Astrocyte of the cerebellum (primary cell): ENCODE results near the gene TSHR.
"Not testable (repeated sequence)": the region's sequence is repeated elsewhere in the genome, so short reads cannot be mapped to it uniquely, and the experiment has no call there.

Experiments
- DNase-seq: peaks from one replicate; pipeline ENCODE4 v3.0.0-alpha.2; 2011; ENCODE audit warnings: low read depth
- H3K4me3 ChIP-seq: 2 replicates; pipeline ENCODE4 v1.5.1; 2011; ENCODE audit warnings: mild to moderate bottlenecking, low read depth, low read length, moderate library complexity
- in situ Hi-C: cut with HindIII; loops from 2 replicates; pipeline ENCODE4 v1.10.0; 2017; ENCODE audit warnings: low sequenced_read_pairs
- TF ChIP-seq, protein P1 (sequence below): IDR thresholded peaks from 2 replicates; pipeline ENCODE4 v1.5.1; 2012; ENCODE audit warnings: low read length, low read depth, moderate library complexity, mild to moderate bottlenecking; ENCODE audit errors: missing control alignments

Gene TSHR

DNA sequence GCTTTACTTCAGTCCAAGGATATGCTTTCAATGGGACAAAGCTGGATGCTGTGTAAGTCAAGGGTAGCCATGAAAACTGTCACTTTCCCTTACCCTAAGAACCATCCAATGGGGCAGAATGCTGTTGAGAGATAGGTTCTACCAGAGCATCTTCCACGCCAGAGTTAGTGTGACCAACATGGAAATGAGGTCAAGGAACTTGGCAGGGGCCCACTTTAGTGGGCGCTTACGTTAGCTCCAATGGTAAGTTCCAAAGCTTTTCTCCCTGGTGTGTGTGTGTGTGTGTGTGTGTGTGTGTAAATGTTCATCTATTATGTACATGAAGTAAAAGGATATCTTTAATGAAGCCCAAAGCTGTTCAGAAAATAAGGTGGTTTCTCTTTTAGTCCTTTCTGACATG lies 141.2 kb downstream of the TSHR start:
- in situ Hi-C loops = no loop called here
- TF ChIP-seq, protein P1, sequence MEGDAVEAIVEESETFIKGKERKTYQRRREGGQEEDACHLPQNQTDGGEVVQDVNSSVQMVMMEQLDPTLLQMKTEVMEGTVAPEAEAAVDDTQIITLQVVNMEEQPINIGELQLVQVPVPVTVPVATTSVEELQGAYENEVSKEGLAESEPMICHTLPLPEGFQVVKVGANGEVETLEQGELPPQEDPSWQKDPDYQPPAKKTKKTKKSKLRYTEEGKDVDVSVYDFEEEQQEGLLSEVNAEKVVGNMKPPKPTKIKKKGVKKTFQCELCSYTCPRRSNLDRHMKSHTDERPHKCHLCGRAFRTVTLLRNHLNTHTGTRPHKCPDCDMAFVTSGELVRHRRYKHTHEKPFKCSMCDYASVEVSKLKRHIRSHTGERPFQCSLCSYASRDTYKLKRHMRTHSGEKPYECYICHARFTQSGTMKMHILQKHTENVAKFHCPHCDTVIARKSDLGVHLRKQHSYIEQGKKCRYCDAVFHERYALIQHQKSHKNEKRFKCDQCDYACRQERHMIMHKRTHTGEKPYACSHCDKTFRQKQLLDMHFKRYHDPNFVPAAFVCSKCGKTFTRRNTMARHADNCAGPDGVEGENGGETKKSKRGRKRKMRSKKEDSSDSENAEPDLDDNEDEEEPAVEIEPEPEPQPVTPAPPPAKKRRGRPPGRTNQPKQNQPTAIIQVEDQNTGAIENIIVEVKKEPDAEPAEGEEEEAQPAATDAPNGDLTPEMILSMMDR = no peak
- DNase-seq = no peak
- H3K4me3 ChIP-seq = no peak overlapping the region

DNA sequence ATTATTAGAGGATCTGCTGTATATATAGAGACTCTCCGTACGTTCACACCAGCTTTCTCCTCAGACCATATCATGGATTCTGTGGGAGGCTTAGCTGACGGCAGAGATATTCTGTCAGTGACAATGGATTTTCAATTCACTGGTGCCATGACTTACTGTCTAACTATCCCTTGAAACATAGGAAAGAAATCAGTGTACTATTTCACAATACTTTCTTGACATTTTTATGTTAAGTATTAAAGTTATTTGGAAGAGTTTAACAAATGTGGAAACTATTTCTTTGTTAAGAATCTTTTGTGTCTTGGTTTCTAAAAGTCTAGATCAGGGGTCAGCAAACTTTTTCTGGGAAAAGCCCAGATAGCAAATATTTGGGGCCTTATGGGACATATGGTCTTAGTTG lies 146.8 kb downstream of the TSHR start:
- H3K4me3 ChIP-seq = no peak overlapping the region
- DNase-seq = no peak
- in situ Hi-C loops = no loop called here
- TF ChIP-seq, protein P1 = no peak

DNA sequence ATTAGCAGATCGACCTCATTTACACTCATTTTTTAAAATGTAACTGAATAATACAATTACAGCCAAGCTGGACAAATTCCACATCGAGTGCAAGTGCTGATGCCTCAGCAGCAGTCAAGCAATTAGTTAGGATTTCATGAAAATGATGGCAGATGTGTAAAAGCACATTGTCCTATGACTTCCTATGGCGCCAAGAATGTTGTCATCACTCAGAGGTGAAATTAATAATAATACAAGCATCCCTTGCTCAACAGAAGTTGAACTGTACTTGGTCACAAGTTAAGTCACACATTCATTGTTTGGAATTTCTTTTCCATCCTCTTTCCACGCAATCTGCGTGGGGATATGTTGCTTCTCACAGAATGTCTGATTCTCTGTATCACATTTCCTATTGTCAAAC lies 148.0 kb downstream of the TSHR start:
- in situ Hi-C loops = no loop called here
- DNase-seq = no peak
- TF ChIP-seq, protein P1 = no peak
- H3K4me3 ChIP-seq = no peak overlapping the region

DNA sequence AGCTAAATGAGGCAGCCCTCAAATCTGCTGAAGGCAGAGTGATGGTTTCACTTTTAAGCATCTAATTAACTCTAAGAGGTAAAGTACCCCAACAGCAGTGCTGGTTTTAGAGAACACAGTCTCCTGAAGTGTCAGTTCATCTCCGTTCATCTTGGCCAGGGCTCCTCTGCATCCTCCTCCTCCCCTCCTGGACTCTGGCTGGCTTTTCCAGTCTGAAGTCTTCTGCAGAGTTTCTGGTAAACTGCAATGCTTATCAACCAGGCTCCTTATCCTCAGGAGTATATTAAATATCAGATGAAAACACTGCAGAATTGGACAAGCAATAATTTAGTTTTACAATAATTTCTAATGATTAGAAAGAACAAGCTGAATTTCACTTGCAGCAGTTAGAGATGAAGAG lies 150.0 kb downstream of the TSHR start:
- DNase-seq = no peak
- in situ Hi-C loops = no loop called here
- TF ChIP-seq, protein P1 = no peak
- H3K4me3 ChIP-seq = no peak overlapping the region

DNA sequence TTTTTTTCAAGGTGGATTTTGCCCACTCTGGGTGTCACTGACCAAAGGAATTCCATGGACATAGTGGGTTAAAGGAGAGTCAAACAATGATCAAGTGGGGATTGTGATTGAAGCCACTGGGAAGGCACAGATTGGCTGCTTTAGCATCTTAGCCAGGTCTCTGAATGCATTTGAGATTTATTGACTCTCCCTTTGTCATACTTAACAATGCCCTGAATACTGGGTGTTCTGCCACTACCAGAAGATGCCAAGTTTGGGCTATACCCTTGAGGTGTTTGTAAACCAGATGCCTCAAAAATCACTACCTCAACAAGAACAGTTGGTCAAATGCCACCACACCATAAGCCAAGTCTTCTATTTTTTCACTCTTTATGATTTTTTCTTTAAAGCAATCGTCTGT lies 150.5 kb downstream of the TSHR start:
- TF ChIP-seq, protein P1 = no peak
- in situ Hi-C loops = no loop called here
- no peak overlapping the region for H3K4me3 ChIP-seq
- no peak for DNase-seq

DNA sequence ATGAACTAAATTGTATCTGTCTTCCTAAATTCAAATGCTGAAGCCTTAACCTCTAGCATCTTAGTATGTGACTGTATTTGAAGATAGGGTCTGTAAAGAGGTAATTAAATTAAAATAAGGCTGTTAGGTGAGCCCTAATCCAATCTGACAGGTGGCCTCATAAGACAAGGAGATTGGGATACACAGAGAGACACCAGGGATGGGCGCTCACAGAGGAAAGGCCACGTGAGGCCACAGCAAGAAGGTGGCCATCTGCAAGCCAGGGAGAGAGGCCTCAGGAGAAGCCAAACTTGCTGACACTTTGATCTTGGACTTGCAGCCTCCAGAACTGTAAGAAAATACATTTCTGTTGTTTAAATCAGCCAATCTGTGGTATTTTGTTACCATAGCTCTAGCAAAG lies 154.8 kb downstream of the TSHR start:
- in situ Hi-C loops = no loop called here
- no peak for DNase-seq
- no peak overlapping the region for H3K4me3 ChIP-seq
- TF ChIP-seq, protein P1 = no peak

DNA sequence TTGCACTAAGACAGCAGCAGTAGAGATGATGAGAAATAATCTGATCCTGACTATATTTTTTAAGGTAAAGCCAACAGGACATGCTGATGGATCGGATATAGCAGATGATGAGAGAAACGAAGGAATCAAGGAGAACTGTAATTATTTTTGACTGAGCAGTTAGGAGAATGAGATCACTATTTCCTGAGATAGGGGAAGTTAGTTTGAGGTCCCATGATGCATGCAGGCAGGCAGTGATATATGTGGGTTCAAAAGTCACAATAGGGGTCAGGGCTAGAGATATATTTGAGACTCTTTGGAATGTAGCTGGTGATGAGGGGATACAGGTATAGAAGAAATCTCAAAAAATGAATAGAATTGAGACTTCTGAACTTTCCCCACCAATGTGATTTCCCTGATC lies 157.8 kb downstream of the TSHR start:
- in situ Hi-C loops = no loop called here
- TF ChIP-seq, protein P1 = no peak
- H3K4me3 ChIP-seq = no peak overlapping the region
- no peak for DNase-seq

DNA sequence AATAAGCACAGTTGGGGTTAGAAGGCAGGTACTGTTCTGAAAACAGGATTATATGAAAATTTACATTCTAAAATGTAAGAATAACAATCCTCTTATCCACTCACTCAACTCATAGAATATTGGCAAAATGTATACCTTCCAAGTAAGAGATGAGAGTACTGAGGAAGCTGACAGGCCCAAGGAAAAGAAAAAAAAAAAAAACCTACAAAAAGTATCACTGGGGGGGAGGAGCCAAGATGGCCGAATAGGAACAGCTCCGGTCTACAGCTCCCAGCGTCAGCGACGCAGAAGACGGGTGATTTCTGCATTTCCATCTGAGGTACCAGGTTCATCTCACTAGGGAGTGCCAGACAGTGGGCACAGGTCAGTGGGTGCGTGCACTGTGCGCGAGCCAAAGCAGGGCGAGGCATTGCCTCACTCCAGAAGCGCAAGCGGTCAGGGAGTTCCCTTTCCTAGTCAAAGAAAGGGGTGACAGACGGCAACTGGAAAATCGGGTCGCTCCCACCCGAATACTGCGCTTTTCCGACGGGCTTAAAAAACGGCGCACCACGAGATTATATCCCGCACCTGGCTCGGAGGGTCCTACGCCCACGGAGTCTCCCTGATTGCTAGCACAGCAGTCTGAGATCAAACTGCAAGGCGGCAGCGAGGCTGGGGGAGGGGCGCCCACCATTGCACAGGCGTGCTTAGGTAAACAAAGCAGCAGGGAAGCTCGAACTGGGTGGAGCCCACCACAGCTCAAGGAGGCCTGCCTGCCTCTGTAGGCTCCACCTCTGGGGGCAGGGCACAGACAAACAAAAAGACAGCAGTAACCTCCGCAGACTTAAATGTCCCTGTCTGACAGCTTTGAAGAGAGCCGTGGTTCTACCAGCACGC lies 158.8 kb downstream of the TSHR start:
- DNase-seq, in situ Hi-C loops, H3K4me3 ChIP-seq: not testable (repeated sequence)
